ENCODE measurements around the gene SAFB2. TPM values are rescaled to one million over a fixed set of nuclear protein-coding genes. Genes with fewer than 3 reads are reported as not detected.

The SAFB2 gene
- total and polyA plus RNA-seq, 9 of the 15 experiments (the other 6 are each of a cell fraction or from before 2014, with no cell fraction given): 4.5 to 103 (median 47.3) TPM

- TF ChIP-seq MYNN (IDR thresholded peaks at IDR 0.05): 0 out of 2 replicates have a peak, but pooled peaks have one; percentile 39
- TF ChIP-seq MYNN (CRISPR knock-in tag; IDR thresholded peaks at IDR 0.05): no peak
- TF ChIP-seq AFF4 (CRISPR knock-in tag; IDR thresholded peaks at IDR 0.05): no peak
- TF ChIP-seq CBX8 (IDR thresholded peaks at IDR 0.05; ENCODE audit: borderline replicate concordance, extremely low read depth, low read depth, low read length, poor library complexity, severe bottlenecking): no peak
- TF ChIP-seq MAZ (CRISPR knock-in tag; conservative IDR thresholded peaks at IDR 0.05 in 1 of 2, IDR thresholded peaks at IDR 0.05 in 1 of 2): peak in 1 of 2 experiments; percentile 68; a peak in 2 of 4 replicates
- TF ChIP-seq ZBTB1 (CRISPR knock-in tag; IDR thresholded peaks at IDR 0.05; ENCODE audit: borderline replicate concordance, low read depth): no peak
- no peak for TF ChIP-seq KDM1A (IDR thresholded peaks at IDR 0.05)
- no peak for TF ChIP-seq FOXJ3 (CRISPR knock-in tag; IDR thresholded peaks at IDR 0.05)
- TF ChIP-seq, protein P1, sequence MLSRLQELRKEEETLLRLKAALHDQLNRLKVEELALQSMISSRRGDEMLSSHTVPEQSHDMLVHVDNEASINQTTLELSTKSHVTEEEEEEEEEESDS (CRISPR knock-in tag; IDR thresholded peaks at IDR 0.05): no peak
- no peak for TF ChIP-seq NFIC (IDR thresholded peaks at IDR 0.05)
- no peak for TF ChIP-seq SP2 (IDR thresholded peaks at IDR 0.05; ENCODE audit: extremely low read depth, low read depth, low read length, poor library complexity, severe bottlenecking)
- TF ChIP-seq ZBTB40 (IDR thresholded peaks at IDR 0.05): no peak
- TF ChIP-seq ZBTB40 (CRISPR knock-in tag; IDR thresholded peaks at IDR 0.05): no peak
- TF ChIP-seq CREBBP (IDR thresholded peaks at IDR 0.05; ENCODE audit: low read depth, low read length): no peak
Measured at GRCh38 chr19:5578097-5578846, 44.3 kb downstream of the SAFB2 start (continued).

Measured in K562 (cell line).